Uterus (tissue), 4 donors: ENCODE data around the gene NT5C3A. TPM values are rescaled to one million over a fixed set of nuclear protein-coding genes. Genes with fewer than 3 reads are reported as not detected.
"Not testable (repeated sequence)": the region's sequence is repeated elsewhere in the genome, so short reads cannot be mapped to it uniquely, and the experiment has no call there.

ENCODE experiments used
- DNase-seq, 2 donors: peaks; one replicate each; pipeline ENCODE4 v3.0.0-alpha.2; 2019 to 2020
- H3K27ac ChIP-seq, 2 donors: fragments of 200-600 bp; sonication (generic); 1 replicate in 1 of 2; 2 replicates in 1 of 2; pipeline ENCODE4 v1.5.1; 2016 to 2018
- H3K27me3 ChIP-seq, 2 donors: fragments of 200-600 bp; sonication (generic); one replicate each; pipeline ENCODE4 v1.5.1; 2018 to 2019; ENCODE audit warnings: control low read depth in 1 of 2
- H3K36me3 ChIP-seq, 2 donors: fragments of 200-600 bp; sonication (generic); one replicate each; pipeline ENCODE4 v1.5.1; 2019; ENCODE audit warnings: control low read depth in 1 of 2
- H3K4me1 ChIP-seq, 2 donors: fragments of 200-600 bp; sonication (generic); one replicate each; pipeline ENCODE4 v1.5.1; 2018 to 2019; ENCODE audit warnings: control low read depth in 1 of 2
- H3K4me3 ChIP-seq, 2 donors: fragments of 200-600 bp; sonication (generic); 1 replicate in 1 of 2; 2 replicates in 1 of 2; pipeline ENCODE4 v1.5.1; 2018 to 2019; ENCODE audit warnings: mild to moderate bottlenecking in 1 of 2
- H3K9me3 ChIP-seq, 2 donors: fragments of 200-600 bp; sonication (generic); one replicate each; pipeline ENCODE4 v1.5.1; 2019; ENCODE audit warnings: control low read depth in 1 of 2
- POLR2A ChIP-seq, 2 donors: fragments of 450-650 bp; IDR thresholded peaks; one replicate each; pipeline ENCODE4 v1.6.1; 2016; ENCODE audit warnings: antibody characterized with exemption in 2 of 2, mild to moderate bottlenecking in 1 of 2, moderate library complexity in 1 of 2
- intact Hi-C: fragments of 100-400 bp; cut with DNase I; formaldehyde crosslinking; loops from one replicate; pipeline ENCODE4 v1.15.1; 2023; ENCODE audit warnings: low total_unique reads
- total RNA-seq, 4 donors: library from RNA; depleted of rRNA in 3 of 4; stranded (reverse); fragments of >200 nt in 3 of 4; gene quantifications; one replicate each; pipeline versions ENCODE4 v1.1.0 to v1.2.4, GENCODE V29; 2014 to 2023
- TF ChIP-seq, protein P1 (sequence below), 4 experiments: fragments of 200-600 bp in 2 of 4; fragments of 450-650 bp in 2 of 4; sonication (generic) in 2 of 4; IDR thresholded peaks; one replicate each; pipeline ENCODE4 v1.5.1; 2016 to 2019; ENCODE audit warnings: antibody characterized with exemption in 4 of 4, mild to moderate bottlenecking in 2 of 4, moderate library complexity in 1 of 4
- donor health status: DM: yes; HTN: yes; CAD: no.

Gene NT5C3A
- total RNA-seq, 4 donors from 2014 or later: 21.3 to 50.2 (median 42.1) TPM

DNA sequence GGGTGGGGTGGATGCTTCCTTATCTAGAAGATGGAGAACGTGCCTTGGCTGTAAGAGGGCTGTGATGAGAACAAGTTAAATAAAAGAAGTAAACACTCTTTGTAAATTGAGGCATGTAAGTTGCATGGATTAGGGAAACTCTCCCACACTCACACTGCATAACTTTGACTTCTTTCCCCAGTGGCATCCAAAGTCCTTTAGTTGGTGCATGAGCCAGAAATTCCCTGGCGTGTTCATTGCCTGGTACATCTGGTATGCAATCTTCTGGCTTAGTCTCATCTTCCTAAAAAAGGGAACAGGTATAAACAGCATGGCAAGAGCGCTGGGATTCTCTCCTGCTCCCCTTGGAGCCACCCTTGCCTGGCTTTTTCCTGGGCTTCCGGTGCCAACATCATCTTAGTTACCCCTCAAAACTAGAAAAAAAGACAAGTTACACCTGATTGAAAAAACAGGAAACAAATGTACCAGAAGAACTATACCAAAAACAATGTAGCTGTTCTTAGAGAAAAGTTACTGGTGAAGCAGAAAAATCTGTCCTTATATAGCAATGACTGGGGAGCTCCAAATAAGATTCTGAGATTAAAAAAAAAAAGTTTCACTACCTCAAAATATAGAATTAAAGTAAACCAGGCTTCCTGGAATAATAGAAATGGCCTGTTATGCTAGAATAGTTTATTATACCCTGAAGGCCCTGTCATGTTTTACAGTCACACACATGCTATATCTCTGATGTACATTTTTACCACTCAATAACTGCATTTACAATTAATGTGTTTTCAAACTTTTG, 36.8 kb upstream of the NT5C3A start:
- Histone ChIP-seq H3K27me3 (no peaks in the 10 kb centered on the region), H3K4me1 (no peaks in the 10 kb centered on the region), H3K27ac (no peak overlapping the region), H3K4me3 (no peak overlapping the region), H3K9me3 (no peaks in the 10 kb centered on the region), H3K36me3 (no peaks in the 10 kb centered on the region)
- intact Hi-C loops: no loop called here
- DNase-seq: no peak
- no peak for TF ChIP-seq POLR2A (IDR thresholded peaks at IDR 0.05)

DNA sequence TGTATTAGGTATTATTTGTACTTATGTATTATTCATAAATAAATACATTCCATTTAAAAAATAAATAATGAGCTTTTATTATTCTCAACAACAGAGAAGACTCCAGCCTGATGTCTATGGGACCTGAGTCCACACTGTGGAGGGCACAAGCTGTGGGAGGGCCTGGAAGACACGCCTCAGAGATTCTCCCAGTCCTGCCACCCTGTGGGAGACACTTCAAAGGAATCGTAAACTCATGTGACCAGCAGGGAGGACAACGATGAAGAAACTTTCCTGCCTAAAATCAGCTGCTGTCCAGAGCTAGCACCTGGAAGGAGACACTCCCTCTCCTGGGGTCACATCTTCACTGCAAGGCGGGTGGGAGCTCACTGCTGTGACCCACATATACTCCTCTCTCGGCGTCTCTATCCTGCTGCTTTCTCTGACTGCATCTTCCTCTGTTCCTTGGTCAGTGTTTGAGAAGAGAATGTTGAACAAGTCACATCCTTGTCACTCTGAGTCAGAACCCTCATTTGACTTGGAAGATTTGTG, 32.2 kb upstream of the NT5C3A start:
- H3K4me1 ChIP-seq, H3K36me3 ChIP-seq, H3K4me3 ChIP-seq, DNase-seq, H3K27ac ChIP-seq, H3K9me3 ChIP-seq, H3K27me3 ChIP-seq, intact Hi-C loops: not testable (repeated sequence)

DNA sequence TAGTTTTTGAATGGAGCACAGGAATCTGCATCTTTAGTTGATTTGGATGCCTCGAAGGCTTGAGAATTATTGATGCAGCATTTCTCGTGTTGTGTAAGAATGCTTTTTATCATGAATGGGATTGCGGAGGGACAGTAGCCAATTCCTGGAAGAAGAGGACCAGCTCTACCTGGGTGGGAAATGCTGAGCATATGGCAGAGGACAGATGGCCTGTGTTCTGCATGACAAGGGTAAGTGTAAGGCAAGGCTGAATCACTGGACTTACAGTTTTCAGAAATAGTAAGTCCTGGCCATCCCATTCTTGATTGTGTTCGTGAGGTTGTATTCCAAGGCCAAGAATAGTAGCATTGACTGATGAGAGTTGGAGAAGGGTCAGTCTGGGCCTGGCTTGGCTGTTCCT, 30.7 kb upstream of the NT5C3A start:
- intact Hi-C loops: no loop called here
- H3K27me3 ChIP-seq: no peaks in the 10 kb centered on the region
- H3K4me3 ChIP-seq: no peak overlapping the region
- no peaks in the 10 kb centered on the region for H3K36me3 ChIP-seq
- no peaks in the 10 kb centered on the region for H3K9me3 ChIP-seq
- DNase-seq: no peak
- no peak for TF ChIP-seq POLR2A (IDR thresholded peaks at IDR 0.05)
- TF ChIP-seq, protein P1, sequence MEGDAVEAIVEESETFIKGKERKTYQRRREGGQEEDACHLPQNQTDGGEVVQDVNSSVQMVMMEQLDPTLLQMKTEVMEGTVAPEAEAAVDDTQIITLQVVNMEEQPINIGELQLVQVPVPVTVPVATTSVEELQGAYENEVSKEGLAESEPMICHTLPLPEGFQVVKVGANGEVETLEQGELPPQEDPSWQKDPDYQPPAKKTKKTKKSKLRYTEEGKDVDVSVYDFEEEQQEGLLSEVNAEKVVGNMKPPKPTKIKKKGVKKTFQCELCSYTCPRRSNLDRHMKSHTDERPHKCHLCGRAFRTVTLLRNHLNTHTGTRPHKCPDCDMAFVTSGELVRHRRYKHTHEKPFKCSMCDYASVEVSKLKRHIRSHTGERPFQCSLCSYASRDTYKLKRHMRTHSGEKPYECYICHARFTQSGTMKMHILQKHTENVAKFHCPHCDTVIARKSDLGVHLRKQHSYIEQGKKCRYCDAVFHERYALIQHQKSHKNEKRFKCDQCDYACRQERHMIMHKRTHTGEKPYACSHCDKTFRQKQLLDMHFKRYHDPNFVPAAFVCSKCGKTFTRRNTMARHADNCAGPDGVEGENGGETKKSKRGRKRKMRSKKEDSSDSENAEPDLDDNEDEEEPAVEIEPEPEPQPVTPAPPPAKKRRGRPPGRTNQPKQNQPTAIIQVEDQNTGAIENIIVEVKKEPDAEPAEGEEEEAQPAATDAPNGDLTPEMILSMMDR (IDR thresholded peaks at IDR 0.05): no peak
- no peak overlapping the region for H3K27ac ChIP-seq
- no peaks in the 10 kb centered on the region for H3K4me1 ChIP-seq

DNA sequence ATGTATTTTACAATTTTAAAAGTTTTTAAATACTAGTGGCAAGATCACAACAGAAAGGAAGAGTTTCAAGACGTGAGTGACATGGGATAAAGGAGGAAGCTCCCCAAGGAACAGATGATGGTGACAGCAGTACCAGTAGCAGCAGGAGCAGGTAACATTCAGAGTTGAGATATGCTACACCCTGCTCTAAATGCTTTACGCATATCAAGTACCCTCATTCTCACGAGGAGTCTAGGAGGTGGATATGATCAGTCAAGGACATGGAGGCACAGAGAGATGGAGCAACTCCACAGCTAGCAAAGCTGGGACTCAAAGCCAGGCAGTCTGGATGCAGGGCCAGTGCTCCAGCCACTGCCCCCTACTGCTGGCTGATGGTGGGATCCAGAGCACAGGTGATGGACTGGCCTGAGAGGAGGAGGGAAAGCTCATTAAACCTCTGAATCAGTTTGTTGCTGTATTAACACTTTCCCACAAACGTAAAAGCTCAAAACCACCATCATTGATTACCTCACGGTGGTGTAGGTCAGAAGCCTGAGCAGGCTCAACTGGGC, 29.1 kb upstream of the NT5C3A start:
- no peak for DNase-seq
- Histone ChIP-seq H3K4me1 (no peaks in the 10 kb centered on the region), H3K27ac (no peak overlapping the region), H3K9me3 (no peaks in the 10 kb centered on the region), H3K27me3 (no peaks in the 10 kb centered on the region), H3K4me3 (no peak overlapping the region), H3K36me3 (no peaks in the 10 kb centered on the region)
- intact Hi-C loops: no loop called here
- TF ChIP-seq POLR2A (IDR thresholded peaks at IDR 0.05): no peak
- TF ChIP-seq, protein P1 (IDR thresholded peaks at IDR 0.05): no peak

DNA sequence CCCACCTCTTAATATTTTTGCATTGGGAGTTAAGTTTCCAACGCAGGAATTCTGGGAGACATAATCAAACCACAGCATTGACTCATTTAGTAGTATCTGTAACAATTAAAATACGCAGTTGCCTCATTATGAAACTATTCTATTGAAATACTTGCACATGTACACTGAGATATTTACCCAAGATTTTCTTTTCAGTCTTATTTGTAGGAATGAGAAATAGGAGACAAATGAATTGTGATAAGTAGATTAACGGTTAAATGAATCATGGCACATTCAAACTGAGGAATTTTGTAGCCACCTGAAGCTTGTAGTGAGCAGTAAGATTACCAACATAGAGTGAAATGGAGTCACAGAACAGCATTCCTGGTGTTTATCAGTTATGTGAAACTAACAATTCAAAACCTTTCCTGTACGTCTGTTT, 28.5 kb upstream of the NT5C3A start:
- H3K27me3 ChIP-seq: no peaks in the 10 kb centered on the region
- H3K27ac ChIP-seq: no peak overlapping the region
- no peaks in the 10 kb centered on the region for H3K4me1 ChIP-seq
- DNase-seq: no peak
- no peaks in the 10 kb centered on the region for H3K9me3 ChIP-seq
- no peak for TF ChIP-seq POLR2A (IDR thresholded peaks at IDR 0.05)
- TF ChIP-seq, protein P1 (IDR thresholded peaks at IDR 0.05): no peak
- intact Hi-C loops: no loop called here
- H3K4me3 ChIP-seq: no peak overlapping the region
- H3K36me3 ChIP-seq: no peaks in the 10 kb centered on the region

DNA sequence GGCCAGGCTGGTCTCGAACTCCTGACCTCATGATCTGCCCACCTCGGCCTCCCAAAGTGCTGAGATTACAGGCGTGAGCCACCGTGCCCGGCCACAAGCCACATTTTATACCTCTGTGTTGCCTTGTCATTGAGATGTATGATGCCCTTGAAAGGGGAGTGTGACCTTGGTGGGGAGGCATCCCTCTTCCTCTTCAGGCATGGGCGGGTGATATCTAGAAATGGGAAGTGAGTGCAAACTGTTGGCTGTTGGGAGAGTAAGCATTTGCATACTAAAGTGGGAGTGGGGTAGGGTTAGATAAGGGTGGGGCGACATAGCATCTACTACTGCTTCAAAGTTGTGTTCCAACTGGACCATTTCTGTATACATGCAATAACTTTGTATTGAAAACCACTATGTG, 26.6 kb upstream of the NT5C3A start:
- Histone ChIP-seq H3K4me3 (no peak overlapping the region), H3K9me3 (no peaks in the 10 kb centered on the region), H3K27ac (no peak overlapping the region), H3K36me3 (no peaks in the 10 kb centered on the region), H3K4me1 (no peaks in the 10 kb centered on the region), H3K27me3 (no peaks in the 10 kb centered on the region)
- DNase-seq: no peak
- TF ChIP-seq, protein P1 (IDR thresholded peaks at IDR 0.05): no peak
- TF ChIP-seq POLR2A (IDR thresholded peaks at IDR 0.05): no peak
- intact Hi-C loops: no loop called here
